Fibroblast of peridontal ligament (primary cell): ENCODE data around the gene RAP1GDS1.
A peak's percentile ranks its signal among the peaks of the same experiment; 100 is the strongest.

Experiments used
- DNase-seq: peaks from one replicate; pipeline ENCODE4 v3.0.0-alpha.2; 2010; ENCODE audit errors: extremely low read depth

The RAP1GDS1 gene

GRCh38 chr4:98260579-98261404 lies at the start of gene RAP1GDS1:
RAP1GDS1 (plus strand) TSS chr4:98261384; CDS start chr4:98261566, 182 bp downstream.
- DNase-seq: peak; percentile 93

GRCh38 chr4:98222306-98222705 lies 38.9 kb upstream of the RAP1GDS1 start:
- peak; percentile 56 for DNase-seq

- no peak for DNase-seq
Measured at GRCh38 chr4:98226396-98226795, 34.8 kb upstream of the RAP1GDS1 start.

- DNase-seq: no peak
Measured at GRCh38 chr4:98230961-98231360, 30.2 kb upstream of the RAP1GDS1 start.

GRCh38 chr4:98232202-98232601 lies 29.0 kb upstream of the RAP1GDS1 start:
- DNase-seq: peak; percentile 32

- no peak for DNase-seq
Measured at GRCh38 chr4:98237204-98237603, 24.0 kb upstream of the RAP1GDS1 start.

GRCh38 chr4:98242063-98242462 lies 19.1 kb upstream of the RAP1GDS1 start:
- DNase-seq: no peak

- DNase-seq: no peak
Measured at GRCh38 chr4:98242538-98242937, 18.6 kb upstream of the RAP1GDS1 start.

- no peak for DNase-seq
Measured at GRCh38 chr4:98245226-98245625, 16.0 kb upstream of the RAP1GDS1 start.

- DNase-seq: no peak
Measured at GRCh38 chr4:98248934-98249333, 12.2 kb upstream of the RAP1GDS1 start.

- DNase-seq: no peak
Measured at GRCh38 chr4:98249831-98250230, 11.4 kb upstream of the RAP1GDS1 start.

- no peak for DNase-seq
Measured at GRCh38 chr4:98253499-98253898, 7.7 kb upstream of the RAP1GDS1 start.

- DNase-seq: peak; percentile 18
Measured at GRCh38 chr4:98260047-98260578, 1.1 kb upstream of the RAP1GDS1 start.

- DNase-seq: peak; percentile 66
Measured at GRCh38 chr4:98261405-98262291, 464 bp downstream of the RAP1GDS1 start.

GRCh38 chr4:98262431-98262830 lies 1.2 kb downstream of the RAP1GDS1 start:
- DNase-seq: peak; percentile 23

GRCh38 chr4:98267498-98267897 lies 6.3 kb downstream of the RAP1GDS1 start:
- no peak for DNase-seq

GRCh38 chr4:98275145-98275544 lies 14.0 kb downstream of the RAP1GDS1 start:
- no peak for DNase-seq

GRCh38 chr4:98283219-98284189 lies 22.3 kb downstream of the RAP1GDS1 start:
- DNase-seq: peak; percentile 23

- DNase-seq: no peak
Measured at GRCh38 chr4:98284640-98285046, 23.5 kb downstream of the RAP1GDS1 start.

- no peak for DNase-seq
Measured at GRCh38 chr4:98285676-98286075, 24.5 kb downstream of the RAP1GDS1 start.

GRCh38 chr4:98287328-98287727 lies 26.1 kb downstream of the RAP1GDS1 start:
- DNase-seq: no peak
